Liver (tissue), 3 donors: ENCODE data around the gene AGPAT1.

Source experiments
- ATF3 ChIP-seq: IDR thresholded peaks from 2 replicates; pipeline ENCODE4 v1.6.1; 2016; ENCODE audit warnings: antibody characterized with exemption
- CTCF ChIP-seq: fragments of 150-350 bp; IDR thresholded peaks from 2 replicates; pipeline ENCODE4 v1.5.1; 2017; ENCODE audit warnings: improper control_type of control experiment, low read depth, low read length; ENCODE audit not compliant: missing input control
- EGR1 ChIP-seq, 2 donors: IDR thresholded peaks; 2 replicates each; pipeline ENCODE4 v1.6.1; 2016 to 2018; ENCODE audit warnings: antibody characterized with exemption in 2 of 2, low read depth in 2 of 2
- FOXA1 ChIP-seq: IDR thresholded peaks from 2 replicates; pipeline ENCODE4 v1.6.1; 2016; ENCODE audit warnings: antibody characterized with exemption
- MAX ChIP-seq: IDR thresholded peaks from 2 replicates; pipeline ENCODE4 v1.6.1; 2016; ENCODE audit warnings: antibody characterized with exemption
- NR2F2 ChIP-seq: IDR thresholded peaks from 2 replicates; pipeline ENCODE4 v1.6.1; 2016; ENCODE audit warnings: antibody characterized with exemption
- RAD21 ChIP-seq, 2 donors: IDR thresholded peaks; 2 replicates each; pipeline ENCODE4 v1.6.1; 2016; ENCODE audit warnings: antibody characterized with exemption in 2 of 2, mild to moderate bottlenecking in 2 of 2
- REST ChIP-seq: IDR thresholded peaks from 2 replicates; pipeline ENCODE4 v1.6.1; 2016; ENCODE audit warnings: antibody characterized with exemption, mild to moderate bottlenecking
- SP1 ChIP-seq: IDR thresholded peaks from 2 replicates; pipeline ENCODE4 v1.6.1; 2018; ENCODE audit warnings: antibody characterized with exemption, mild to moderate bottlenecking
- TAF1 ChIP-seq: conservative IDR thresholded peaks from 2 replicates; pipeline ENCODE4 v1.6.1; 2016; ENCODE audit warnings: antibody characterized with exemption, mild to moderate bottlenecking
- YY1 ChIP-seq: IDR thresholded peaks from 2 replicates; pipeline ENCODE4 v1.6.1; 2016; ENCODE audit warnings: antibody characterized with exemption, mild to moderate bottlenecking
- ZBTB33 ChIP-seq: IDR thresholded peaks from 2 replicates; pipeline ENCODE4 v1.6.1; 2016; ENCODE audit warnings: antibody characterized with exemption
- donor health status: healthy.
- donor health status: healthy.

- TF ChIP-seq CTCF (no peak), REST (no peak), ZBTB33 (no peak), MAX (no peak), TAF1 (no peak), SP1 (no peak), YY1 (no peak), RAD21 (IDR thresholded peaks at IDR 0.05) (no peak), ATF3 (no peak), EGR1 (IDR thresholded peaks at IDR 0.05; ENCODE audit: low read depth in 2 of 2) (no peak), FOXA1 (no peak), NR2F2 (no peak)
These were observed 2.7 kb downstream of the AGPAT1 start for GRCh38 chr6:32173051-32173727.
